Stimulated activated CD4-positive, alpha-beta T cell treated with anti-CD3 and anti-CD28 coated beads, Interleukin-12 subunit alpha, Interleukin-12 subunit beta, amount 100 ng/mL, for 4 hours (primary cell): Measurements from ENCODE around the gene DHX32.

Experiments
- DNase-seq: peaks from one replicate; pipeline ENCODE4 v3.0.0-alpha.2; 2020

The DHX32 gene

GRCh38 chr10:125846894-125847293, 34.2 kb downstream of the DHX32 start:
- DNase-seq, result no peak

- DNase-seq, result no peak
These were observed 35.5 kb downstream of the DHX32 start for GRCh38 chr10:125845617-125846016.

DNA sequence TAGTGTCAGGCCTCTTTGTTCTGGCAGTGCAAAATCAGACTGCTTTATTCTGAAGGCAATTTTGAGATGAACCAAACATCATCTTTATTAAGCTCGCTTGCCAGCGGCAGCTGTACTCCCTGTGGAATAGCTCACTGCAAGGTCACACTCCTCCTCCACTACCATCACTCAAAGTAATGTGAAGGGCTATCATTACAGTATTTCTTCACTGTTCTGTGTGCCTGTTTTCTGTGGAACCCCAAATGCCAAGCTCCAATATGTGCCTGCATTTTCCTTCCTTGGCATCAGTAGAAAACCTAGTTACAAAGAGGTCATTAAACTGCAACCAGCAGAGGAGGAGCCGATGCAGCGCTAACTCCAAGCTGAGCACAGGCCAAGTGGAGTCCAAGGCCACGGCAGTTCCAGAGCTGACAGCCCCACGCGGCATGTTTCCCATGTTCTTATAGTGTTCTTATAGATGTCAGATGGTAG, 36.3 kb downstream of the DHX32 start:
- no peak for DNase-seq

GRCh38 chr10:125843603-125844329, 37.3 kb downstream of the DHX32 start:
- no peak for DNase-seq

- no peak for DNase-seq
These were observed 40.1 kb downstream of the DHX32 start for GRCh38 chr10:125840955-125841354.

- no peak for DNase-seq
These were observed 40.7 kb downstream of the DHX32 start for GRCh38 chr10:125840406-125840805.

DNA sequence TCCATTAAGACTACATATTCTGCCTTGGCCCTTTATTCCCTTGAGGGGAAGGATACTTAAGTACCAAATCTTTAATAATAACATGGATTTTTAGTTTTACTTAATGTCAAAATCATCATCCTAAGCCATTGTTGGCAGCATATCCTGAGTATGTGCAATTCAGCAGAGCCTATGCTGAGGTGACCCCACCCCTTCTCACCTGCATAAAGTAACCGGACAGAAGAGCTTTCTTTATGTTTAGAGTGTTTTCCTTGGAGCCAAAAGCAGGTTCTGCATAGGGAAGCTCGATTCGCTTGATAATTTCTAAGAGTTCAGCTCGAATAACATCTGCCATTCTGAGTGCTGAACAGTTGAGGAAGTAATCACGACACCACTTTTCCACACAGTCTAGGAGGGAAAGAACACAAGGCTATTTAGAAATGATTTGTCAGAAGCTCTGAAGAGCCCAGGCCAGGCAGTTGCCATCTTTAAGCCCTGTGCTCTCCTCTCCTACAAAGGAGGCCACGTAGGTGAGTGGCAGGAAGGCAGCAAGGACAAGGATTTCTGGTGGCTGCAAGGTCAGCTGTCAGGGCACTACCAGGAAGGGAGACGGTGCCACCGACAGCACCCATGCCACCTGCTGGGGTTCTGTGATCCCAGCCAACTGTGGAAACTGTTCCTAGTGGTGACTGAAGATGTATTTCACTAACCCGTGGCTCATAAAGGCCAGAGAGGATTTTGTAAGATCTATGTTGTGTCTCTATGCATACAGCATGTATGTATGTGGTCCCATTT, 42.1 kb downstream of the DHX32 start:
- no peak for DNase-seq

- no peak for DNase-seq
These were observed 44.3 kb downstream of the DHX32 start for GRCh38 chr10:125836746-125837145.

GRCh38 chr10:125828311-125828710, 52.8 kb downstream of the DHX32 start:
- no peak for DNase-seq

- DNase-seq, result no peak
These were observed 54.0 kb downstream of the DHX32 start for GRCh38 chr10:125827133-125827532.

- no peak for DNase-seq
These were observed 56.4 kb downstream of the DHX32 start for GRCh38 chr10:125824736-125825135.

DNA sequence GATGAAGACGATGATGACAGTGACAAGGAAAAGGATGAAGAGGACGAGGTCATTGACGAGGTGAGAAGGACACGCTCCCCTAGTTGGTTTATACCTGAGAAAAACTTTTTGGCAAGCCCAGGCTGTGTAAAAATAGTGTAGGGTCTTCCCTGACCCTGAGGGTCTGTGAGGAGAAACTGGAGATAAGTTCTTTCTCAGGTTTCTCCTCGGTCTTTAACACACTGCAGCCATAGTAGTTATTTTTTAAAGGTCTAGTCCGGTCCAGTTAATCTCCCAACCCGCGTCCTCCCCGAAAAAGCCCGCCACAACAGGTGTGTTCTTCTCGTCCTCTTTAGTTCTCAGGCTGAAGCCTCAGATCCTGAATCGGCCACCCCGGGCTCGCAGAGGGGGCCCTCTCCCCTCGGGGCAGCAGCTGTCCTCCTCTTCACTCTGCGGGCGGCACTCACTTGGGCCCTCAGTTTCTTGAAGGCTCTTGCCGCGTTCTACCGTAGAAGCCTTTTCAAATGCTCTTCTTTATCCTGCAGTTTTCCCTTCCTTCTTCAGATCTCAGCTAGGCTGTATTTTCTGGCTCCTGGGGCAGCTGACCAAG, 57.3 kb downstream of the DHX32 start:
- peak; percentile 6 for DNase-seq

- peak; percentile 88 for DNase-seq
These were observed 58.0 kb downstream of the DHX32 start, which contains the start of the genes BCCIP and UROS for GRCh38 chr10:125822878-125823662. Gene BCCIP (plus strand): TSS chr10:125823546. CDS start chr10:125823558, 12 bp downstream. Gene UROS (minus strand): TSS chr10:125823258. CDS start chr10:125816499, 6,759 bp downstream.

DNA sequence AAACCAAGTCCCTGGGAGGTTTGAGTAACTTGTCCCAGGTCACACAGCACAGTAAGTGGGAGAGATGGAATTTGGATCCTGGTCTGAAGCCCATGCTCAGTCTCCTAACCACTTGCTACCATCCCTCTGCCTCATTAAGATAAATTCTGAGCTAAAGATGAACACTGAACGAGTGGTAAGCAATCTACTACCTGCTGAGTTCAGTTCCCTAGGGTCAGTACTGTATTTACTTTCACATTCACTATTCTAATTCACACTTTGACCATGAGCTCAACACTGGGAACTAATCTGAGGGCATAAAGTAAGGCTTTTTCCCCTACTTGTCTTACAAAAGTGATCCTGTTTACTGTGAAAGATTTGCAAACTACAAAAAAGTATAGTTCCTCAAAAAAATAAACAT, 60.4 kb downstream of the DHX32 start:
- no peak for DNase-seq

DNA sequence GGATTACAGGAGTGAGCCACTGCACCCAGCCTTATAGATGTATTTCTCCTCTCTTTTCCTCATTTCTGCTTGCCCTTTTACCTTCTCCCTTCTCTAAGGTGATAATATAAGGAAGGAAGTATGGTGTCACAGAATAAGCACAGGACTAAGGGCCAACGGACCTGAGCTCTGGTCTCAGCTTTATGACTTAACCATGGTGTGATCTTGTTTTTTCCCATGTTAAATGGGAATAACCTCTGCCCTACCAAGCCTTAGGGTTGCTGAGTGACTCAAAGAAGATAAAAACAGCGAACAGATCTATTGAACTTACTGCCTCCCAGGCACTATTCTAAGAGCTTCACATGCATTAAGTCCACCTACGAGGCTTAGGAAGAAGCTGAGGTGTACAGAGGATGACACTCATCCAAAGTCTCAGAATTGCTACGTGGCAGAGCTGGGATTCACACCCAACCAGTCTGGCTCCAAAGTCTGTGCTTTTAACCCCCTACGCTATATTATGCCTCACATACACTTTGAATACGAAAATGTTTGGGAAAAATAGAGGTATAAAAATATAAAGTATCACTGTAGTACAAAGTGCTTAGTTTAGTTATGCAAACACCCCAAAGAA, 63.6 kb downstream of the DHX32 start:
- DNase-seq, result no peak

DNA sequence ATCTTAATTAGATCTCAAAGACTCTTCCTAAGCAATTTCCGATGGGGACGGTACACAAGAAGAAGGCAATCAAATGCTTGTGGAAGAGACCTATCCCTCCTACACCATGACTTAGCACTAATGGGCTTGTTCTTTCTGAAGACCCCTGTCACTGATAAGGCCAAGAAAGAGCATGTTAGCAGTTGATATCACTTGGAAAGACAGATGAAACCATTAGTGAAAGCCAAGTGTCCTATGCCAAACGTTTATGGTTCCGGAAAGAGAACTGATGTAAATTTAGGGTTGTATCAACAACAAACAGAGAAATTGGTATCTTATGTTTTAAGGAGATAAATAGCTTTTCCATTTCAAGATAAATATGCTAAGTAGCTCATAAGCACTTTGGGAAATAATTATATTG, 64.5 kb downstream of the DHX32 start:
- no peak for DNase-seq

- no peak for DNase-seq
These were observed 65.3 kb downstream of the DHX32 start for GRCh38 chr10:125815764-125816163.

- no peak for DNase-seq
These were observed 68.9 kb downstream of the DHX32 start for GRCh38 chr10:125812128-125812750.

GRCh38 chr10:125811251-125811650, 69.8 kb downstream of the DHX32 start:
- DNase-seq, result no peak

GRCh38 chr10:125808047-125808446, 73.0 kb downstream of the DHX32 start:
- DNase-seq, result no peak

GRCh38 chr10:125802739-125803138, 78.4 kb downstream of the DHX32 start:
- no peak for DNase-seq

- DNase-seq, result no peak
These were observed 79.0 kb downstream of the DHX32 start for GRCh38 chr10:125802131-125802530.
